Activated naive CD8-positive, alpha-beta T cell treated with anti-CD3 and anti-CD28 coated beads, Interleukin-2, amount 50 U/mL, for 16 hours (primary cell): ENCODE data around the gene DNAH11.
"Not testable (repeated sequence)": the region's sequence is repeated elsewhere in the genome, so short reads cannot be mapped to it uniquely, and the experiment has no call there.

Experiments used
- DNase-seq: peaks from one replicate; pipeline ENCODE4 v3.0.0-alpha.2; 2020; ENCODE audit warnings: low read depth, low spot score

The DNAH11 gene

GRCh38 chr7:21616796-21617436 lies 74.1 kb downstream of the DNAH11 start:
- DNase-seq: no peak

DNA sequence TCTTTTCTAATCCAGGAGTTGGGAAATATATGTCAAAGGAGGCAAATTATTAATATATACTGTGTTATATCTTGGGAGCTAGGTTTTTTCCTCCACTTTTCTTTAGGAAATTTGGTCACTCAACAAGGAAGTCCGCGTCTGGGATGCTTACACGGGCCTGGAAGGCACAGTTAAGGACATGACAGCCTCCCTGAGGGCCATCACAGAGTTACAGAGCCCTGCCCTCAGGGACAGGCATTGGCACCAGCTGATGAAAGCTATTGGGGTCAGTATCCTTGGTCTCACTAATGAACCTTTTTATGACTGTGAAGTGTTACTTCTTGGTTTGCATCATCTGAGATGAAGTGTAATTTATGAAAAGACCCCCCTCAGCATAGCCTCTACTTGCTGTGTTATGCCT lies 74.7 kb downstream of the DNAH11 start:
- DNase-seq: no peak

DNA sequence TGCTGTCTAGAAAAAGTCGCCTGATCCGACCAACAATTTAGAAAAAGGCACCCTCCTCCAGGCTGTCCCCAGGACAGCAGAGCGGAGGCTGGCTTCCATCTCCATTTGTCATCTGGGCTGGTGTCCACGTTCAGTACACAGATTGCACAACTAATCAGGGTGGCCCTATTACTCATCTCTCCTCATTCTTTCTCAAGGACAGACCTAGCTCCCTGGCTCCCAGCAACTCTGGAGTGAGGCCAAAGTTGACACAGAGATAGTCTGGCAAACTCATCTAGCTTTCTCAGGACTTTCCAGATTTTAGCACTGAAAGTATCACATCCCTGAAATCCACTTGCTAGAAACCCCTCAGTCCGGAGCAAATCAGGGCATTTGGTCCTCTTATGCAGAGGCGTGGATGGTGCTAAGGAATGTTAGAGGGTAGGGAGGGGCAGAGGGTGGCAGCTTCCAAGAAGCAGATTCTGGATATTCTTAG lies 75.1 kb downstream of the DNAH11 start:
- DNase-seq: no peak

GRCh38 chr7:21618706-21619105 lies 75.9 kb downstream of the DNAH11 start:
- DNase-seq: no peak

DNA sequence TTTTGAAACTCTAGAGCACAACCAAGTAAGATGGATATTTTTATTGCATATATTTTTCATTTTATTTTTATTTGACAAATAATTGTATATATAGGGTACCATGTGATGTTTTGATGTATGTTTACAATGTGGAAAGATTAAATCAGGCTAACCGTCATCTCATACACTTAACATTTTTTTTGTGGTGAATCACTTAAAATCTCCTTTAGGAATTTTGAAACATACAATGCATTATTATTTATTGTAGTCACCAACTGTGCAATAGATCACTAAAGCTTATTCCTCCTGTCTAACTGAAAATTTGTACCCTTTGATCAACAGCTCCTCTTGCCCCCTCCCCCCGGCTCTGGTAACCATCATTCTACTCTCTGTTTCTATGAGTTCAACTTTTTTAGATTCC lies 77.2 kb downstream of the DNAH11 start:
- DNase-seq: no peak

GRCh38 chr7:21624320-21624719 lies 81.5 kb downstream of the DNAH11 start:
- DNase-seq: no peak

- DNase-seq: no peak
Measured at GRCh38 chr7:21636694-21637093, 93.9 kb downstream of the DNAH11 start.

DNA sequence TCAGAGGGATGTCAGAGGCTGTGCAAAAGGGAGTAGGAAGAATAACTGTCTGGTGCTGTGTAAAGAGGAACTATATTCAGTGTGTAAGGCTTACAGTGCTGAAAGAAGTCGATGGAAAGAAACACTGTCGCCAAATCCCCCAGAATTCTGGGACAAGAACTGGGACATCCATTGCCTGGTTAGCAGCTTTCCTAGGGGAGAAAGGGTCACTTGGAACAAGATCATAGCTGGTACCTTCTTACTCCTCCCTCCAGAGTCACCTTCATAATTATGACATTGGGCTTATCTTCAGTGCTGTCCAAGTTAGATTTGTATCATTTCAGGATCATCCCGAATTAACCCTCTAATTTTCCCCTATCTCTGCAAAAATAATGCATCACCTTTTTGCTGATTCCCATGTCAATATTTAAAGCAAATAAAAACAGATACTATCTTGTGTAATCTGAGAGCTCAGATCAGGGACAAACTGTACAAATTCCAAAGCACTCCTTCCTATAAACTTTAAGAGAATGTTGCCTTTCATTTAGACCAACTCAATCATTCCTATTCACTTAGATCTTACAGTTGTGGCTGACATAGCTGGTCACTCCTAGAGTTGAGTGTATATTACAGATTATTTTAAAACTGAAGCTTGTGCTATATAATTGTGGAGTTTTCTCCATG lies 96.5 kb downstream of the DNAH11 start:
- no peak for DNase-seq

- DNase-seq: no peak
Measured at GRCh38 chr7:21640105-21640504, 97.3 kb downstream of the DNAH11 start.

GRCh38 chr7:21641546-21641945 lies 98.7 kb downstream of the DNAH11 start:
- no peak for DNase-seq

GRCh38 chr7:21642422-21642821 lies 99.6 kb downstream of the DNAH11 start:
- DNase-seq: no peak

DNA sequence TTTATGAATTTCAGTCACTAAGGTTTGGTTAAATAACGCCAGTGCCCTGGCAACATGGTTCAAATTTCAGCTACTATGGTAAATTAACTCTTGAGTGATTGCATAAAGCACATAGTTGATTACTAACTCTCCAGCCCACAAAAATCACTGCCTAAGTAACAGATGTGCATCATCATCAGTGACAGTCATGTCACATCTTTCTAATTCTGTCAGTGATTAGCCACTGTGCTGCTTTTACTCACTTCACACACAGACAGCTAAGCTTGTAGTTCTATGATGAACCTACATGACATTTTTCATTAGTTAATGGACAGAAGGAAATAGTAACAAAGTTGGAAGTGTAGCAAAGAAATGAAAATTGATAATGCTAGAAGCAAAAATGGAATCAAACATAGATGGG lies 108.9 kb downstream of the DNAH11 start:
- DNase-seq: no peak

DNA sequence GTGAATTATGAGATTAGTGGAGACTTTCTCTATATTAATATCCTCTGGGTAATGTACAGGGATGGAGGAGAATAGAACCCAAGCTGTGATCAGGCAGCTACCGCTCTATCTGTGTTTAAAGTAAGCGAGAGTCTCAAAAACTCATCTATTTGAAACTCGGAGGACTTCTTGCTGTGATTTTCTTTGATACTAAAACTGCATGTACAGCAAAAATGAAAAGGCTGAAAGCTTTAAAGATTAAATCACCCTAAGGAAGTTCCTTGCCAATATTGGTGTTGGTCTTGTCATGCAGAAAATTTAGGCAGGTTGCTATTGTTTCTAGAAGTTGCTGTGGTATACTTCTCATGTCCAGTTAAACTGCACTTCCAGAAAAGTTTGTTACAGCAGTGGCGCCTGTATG lies 110.8 kb downstream of the DNAH11 start:
- no peak for DNase-seq

DNA sequence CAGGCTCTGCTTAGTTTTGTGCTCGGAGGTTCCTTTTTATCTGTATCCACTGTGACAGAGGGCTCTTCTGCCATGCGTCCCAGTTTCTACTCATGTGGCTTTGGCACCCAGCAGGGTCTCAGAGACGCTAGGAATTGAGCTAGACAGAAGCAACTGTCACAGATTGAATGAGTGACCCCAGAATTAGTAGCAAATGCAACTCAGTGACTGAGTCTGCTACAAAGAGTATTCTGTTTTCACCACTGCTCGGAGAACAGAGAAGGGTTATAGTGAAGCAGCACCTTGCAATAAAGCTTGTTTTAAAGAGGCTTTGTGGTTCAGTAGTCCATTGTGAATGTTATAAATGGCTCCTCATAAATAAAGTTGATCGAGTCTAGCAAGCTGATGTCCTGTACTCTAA lies 113.2 kb downstream of the DNAH11 start:
- DNase-seq: no peak

GRCh38 chr7:21656796-21657195 lies 114.0 kb downstream of the DNAH11 start:
- no peak for DNase-seq

- no peak for DNase-seq
Measured at GRCh38 chr7:21670496-21670895, 127.7 kb downstream of the DNAH11 start.

GRCh38 chr7:21671859-21672258 lies 129.0 kb downstream of the DNAH11 start:
- DNase-seq: no peak

DNA sequence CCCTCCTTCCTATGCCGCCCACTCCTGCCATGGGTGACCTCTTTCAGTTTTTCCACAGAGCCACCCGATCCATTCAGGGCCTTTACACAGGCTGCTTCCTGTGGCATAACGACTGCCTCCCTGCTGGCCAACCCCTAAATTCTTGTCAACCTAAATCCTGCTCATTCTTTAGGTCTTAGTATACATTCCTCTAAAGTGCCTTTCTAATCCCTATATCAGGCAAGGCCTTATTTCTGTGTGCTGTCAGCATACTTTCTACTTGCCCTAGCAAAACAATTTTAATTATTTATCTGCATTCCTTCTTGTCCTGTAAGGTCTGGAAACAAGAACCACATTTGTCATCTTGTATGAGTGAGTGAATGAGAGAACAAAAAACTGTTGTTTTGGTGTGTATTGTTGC lies 132.4 kb downstream of the DNAH11 start:
- no peak for DNase-seq

GRCh38 chr7:21690705-21691104 lies 147.9 kb downstream of the DNAH11 start:
- no peak for DNase-seq

DNA sequence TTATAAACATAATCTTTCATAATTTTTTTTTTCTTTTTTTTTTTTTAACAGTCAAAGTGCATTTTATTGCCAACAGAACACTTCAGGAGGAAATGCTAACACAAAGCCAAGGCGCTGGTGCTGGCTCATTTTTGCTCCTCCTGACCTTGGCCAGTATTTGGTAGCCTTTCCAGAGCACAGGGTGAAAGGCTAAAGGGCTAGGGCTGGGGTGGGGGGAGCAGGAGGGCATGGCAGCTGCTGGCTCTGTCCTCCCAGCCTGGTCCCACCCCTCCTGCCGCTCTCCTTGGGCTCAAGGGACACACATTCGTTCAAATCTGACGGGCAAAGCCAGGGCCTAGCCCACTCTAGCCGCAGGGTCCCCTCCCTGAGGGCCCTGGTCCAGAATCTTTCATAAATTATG lies 148.3 kb downstream of the DNAH11 start:
- DNase-seq: not testable (repeated sequence)

- DNase-seq: not testable (repeated sequence)
Measured at GRCh38 chr7:21700587-21700986, 157.7 kb downstream of the DNAH11 start.

DNA sequence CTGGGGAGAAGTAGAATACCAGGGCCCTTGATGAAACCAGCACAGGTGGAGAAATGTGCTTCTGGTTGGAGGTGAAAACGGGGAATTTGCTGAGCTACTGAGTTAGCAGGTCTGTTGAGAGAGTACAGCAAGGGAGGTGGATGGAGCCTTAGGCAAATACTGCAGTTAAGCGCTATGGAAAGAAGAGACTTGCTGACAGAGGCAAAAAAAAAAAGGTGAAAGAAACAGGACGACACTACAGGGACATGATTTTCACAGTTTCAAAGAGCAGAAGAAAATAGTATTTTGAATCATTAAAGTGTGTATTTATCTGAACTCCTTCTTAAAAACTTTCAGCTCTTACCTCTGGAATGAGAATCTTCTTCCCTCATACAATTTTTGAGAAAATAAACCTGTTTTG lies 159.5 kb downstream of the DNAH11 start:
- DNase-seq: no peak

GRCh38 chr7:21704359-21704758 lies 161.5 kb downstream of the DNAH11 start:
- DNase-seq: no peak

DNA sequence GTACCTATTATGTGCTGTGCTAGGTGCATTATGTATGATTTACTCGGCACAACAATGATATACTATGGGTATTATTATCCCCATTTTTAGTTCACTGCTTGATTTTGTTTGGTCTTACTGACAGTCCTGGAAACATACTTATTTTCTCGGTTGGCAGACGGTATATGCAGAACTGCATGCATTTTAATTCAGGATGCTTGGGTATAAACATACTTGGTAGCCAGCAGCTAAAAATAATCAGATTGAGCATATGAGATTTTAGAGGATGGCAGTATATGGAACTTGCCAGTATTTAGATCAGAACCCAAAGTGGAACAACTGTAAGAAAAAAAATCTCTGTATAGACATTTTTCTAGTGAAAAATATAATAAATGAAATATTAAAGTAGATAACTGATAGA lies 163.3 kb downstream of the DNAH11 start:
- no peak for DNase-seq
